Progenitor cell of endocrine pancreas (in vitro differentiated cells): ENCODE data around the gene ANKS1B. TPM values are rescaled to one million over a fixed set of nuclear protein-coding genes. Genes with fewer than 3 reads are reported as not detected.

Experiments
- DNase-seq: peaks from one replicate; pipeline ENCODE4 v3.0.0; 2021; ENCODE audit warnings: low spot score; ENCODE audit not compliant: unreplicated experiment
- H3K27ac Mint-ChIP-seq: 2 replicates; pipeline ENCODE4 v1.8.0; 2021; ENCODE audit warnings: mild to moderate bottlenecking, moderate library complexity, mixed read lengths
- H3K27me3 Mint-ChIP-seq: 2 replicates; pipeline ENCODE4 v1.8.0; 2021; ENCODE audit warnings: mixed read lengths
- H3K36me3 Mint-ChIP-seq: 2 replicates; pipeline ENCODE4 v1.8.0; 2022; ENCODE audit warnings: mixed read lengths; ENCODE audit not compliant: insufficient read depth
- H3K4me1 Mint-ChIP-seq: 2 replicates; pipeline ENCODE4 v1.8.0; 2021; ENCODE audit warnings: low read depth, mixed read lengths
- H3K4me3 Mint-ChIP-seq: 2 replicates; pipeline ENCODE4 v1.8.0; 2021; ENCODE audit warnings: low read depth, mild to moderate bottlenecking, moderate library complexity, mixed read lengths
- H3K9me3 Mint-ChIP-seq: 2 replicates; pipeline ENCODE4 v1.8.0; 2021; ENCODE audit warnings: low read depth, mixed read lengths
- total RNA-seq: library from RNA; stranded (reverse); gene quantifications from 2 replicates; pipeline ENCODE4 v1.2.1, GENCODE V29; 2021
- TF ChIP-seq, protein P1 (sequence below): fragments of 200-600 bp; sonication (generic); IDR thresholded peaks from one replicate; pipeline ENCODE4 v1.5.0; 2021; ENCODE audit warnings: antibody characterized with exemption, mild to moderate bottlenecking; ENCODE audit not compliant: unreplicated experiment

The ANKS1B gene
- total RNA-seq, 1 donor from 2014 or later: 10.1 TPM

DNA sequence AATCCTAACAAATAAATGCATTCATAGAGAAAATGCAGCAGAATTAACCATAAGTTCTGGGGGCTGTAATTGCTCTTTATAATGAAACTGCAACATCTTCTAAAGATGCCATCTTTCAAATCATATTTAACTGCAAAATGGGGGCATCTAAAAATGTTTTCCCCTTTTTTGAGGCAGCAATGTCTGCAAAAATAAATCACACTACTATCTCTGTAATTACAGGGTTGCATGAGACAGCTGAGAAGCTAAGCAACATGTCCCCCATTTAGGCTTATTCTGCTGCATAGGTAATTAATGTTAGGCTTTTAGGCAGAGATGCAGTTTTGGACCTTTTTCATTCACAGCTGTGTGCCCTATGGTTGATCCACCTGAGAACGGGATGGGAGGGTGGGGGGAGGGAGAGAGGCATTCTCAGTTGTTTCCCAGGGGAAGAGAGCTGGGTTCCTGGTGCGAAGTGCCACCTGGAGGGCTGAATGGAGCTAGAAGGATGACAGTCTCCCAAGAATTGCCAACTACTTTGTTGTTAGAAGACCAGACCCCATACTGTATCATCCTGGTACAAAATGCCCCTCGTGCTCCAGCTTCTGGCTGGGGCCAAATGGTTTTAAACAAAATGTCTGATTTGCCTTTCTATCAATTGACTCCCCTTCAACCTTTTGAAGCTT lies 1185.5 kb downstream of the ANKS1B start:
- DNase-seq: no peak
- Mint-ChIP-seq H3K4me3 (no peak overlapping the region), H3K27me3 (no peaks in the 10 kb centered on the region), H3K27ac (no peak overlapping the region), H3K9me3 (no peaks in the 10 kb centered on the region), H3K4me1 (no peaks in the 10 kb centered on the region), H3K36me3 (no peaks in the 10 kb centered on the region)
- TF ChIP-seq, protein P1, sequence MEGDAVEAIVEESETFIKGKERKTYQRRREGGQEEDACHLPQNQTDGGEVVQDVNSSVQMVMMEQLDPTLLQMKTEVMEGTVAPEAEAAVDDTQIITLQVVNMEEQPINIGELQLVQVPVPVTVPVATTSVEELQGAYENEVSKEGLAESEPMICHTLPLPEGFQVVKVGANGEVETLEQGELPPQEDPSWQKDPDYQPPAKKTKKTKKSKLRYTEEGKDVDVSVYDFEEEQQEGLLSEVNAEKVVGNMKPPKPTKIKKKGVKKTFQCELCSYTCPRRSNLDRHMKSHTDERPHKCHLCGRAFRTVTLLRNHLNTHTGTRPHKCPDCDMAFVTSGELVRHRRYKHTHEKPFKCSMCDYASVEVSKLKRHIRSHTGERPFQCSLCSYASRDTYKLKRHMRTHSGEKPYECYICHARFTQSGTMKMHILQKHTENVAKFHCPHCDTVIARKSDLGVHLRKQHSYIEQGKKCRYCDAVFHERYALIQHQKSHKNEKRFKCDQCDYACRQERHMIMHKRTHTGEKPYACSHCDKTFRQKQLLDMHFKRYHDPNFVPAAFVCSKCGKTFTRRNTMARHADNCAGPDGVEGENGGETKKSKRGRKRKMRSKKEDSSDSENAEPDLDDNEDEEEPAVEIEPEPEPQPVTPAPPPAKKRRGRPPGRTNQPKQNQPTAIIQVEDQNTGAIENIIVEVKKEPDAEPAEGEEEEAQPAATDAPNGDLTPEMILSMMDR: no peak

DNA sequence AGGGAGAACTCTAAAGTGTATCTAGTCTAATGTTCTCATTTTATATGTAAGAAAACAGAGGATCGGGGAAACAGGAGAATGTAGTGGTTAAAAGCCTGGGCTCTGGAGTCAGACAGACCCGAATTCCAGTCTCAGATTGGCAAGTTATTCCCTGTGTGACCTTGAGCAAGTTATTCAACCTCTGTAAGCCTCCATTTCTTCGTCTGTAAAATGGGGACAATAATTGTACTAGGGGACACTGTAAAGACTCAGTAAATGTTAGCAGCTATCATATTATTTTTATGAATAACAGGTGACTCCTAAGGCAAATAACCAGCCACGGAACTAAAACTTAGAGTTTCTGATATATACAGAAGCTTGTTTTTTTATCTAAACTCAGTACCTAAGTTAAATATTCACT lies 1187.5 kb downstream of the ANKS1B start:
- Mint-ChIP-seq H3K9me3 (no peaks in the 10 kb centered on the region), H3K27me3 (no peaks in the 10 kb centered on the region), H3K27ac (no peak overlapping the region), H3K4me3 (no peak overlapping the region), H3K36me3 (no peaks in the 10 kb centered on the region), H3K4me1 (no peaks in the 10 kb centered on the region)
- DNase-seq: no peak
- TF ChIP-seq, protein P1: no peak

DNA sequence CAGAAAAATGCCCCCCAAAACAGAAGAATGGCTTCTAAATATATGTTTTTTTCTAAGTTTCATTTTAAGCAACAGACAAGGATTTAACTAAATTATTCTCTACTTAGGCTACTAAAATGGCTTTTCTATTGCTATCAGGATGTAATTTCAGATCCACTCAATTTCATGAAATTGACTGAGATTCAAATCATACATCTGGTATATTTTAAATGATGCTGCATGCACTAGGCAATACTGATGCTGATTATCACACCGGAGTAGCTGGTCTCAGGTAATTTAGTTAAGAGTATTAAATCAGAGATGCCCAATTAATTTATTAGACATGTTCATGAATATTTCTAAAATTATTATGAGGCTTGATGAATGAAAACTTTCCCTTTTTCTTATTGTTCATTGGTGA lies 1188.0 kb downstream of the ANKS1B start:
- no peak overlapping the region for H3K4me3 Mint-ChIP-seq
- TF ChIP-seq, protein P1: no peak
- no peaks in the 10 kb centered on the region for H3K4me1 Mint-ChIP-seq
- no peak overlapping the region for H3K27ac Mint-ChIP-seq
- no peak for DNase-seq
- no peaks in the 10 kb centered on the region for H3K9me3 Mint-ChIP-seq
- no peaks in the 10 kb centered on the region for H3K27me3 Mint-ChIP-seq
- no peaks in the 10 kb centered on the region for H3K36me3 Mint-ChIP-seq

DNA sequence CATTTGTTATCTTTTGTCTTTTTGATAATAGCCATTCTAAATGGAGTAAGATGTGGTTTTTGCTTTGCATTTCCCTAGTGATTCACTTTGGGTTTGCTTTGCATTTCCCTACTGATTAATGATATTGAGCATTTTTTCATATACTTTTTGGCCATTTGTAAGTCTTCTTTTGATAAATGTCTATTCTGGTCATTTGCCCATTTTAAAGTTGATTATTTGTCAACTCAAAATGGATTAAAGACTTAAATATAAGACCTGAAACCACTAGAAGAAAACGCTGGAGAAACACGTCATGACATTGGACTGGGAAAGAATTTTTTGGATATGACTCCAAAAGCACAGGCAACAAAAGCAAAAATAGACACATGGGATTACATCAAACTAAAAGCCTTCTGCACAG lies 1191.6 kb downstream of the ANKS1B start:
- H3K36me3 Mint-ChIP-seq: no peaks in the 10 kb centered on the region
- H3K27me3 Mint-ChIP-seq: no peaks in the 10 kb centered on the region
- no peaks in the 10 kb centered on the region for H3K9me3 Mint-ChIP-seq
- H3K4me1 Mint-ChIP-seq: peaks cover 4% of the 10 kb centered on the region
- no peak overlapping the region for H3K27ac Mint-ChIP-seq
- no peak for DNase-seq
- TF ChIP-seq, protein P1: no peak
- H3K4me3 Mint-ChIP-seq: no peak overlapping the region

DNA sequence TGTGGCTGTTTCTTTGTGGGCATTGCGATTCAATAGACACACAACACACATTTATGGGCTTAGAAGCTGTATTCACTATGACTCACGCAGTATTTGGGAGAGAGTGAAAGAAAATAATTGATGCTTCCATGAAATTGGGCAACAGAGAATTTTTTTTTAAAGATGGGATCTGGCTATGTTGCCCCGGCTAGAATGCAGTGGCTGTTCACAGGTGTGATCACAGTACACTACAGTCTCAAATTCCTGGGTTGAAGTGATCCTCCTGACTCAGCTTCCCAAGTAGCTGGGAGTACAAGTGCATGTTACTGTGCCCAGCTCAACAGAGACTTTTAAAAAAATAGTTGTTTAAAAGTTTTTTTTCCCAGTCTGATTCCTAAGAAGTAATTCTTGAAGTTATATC lies 1193.3 kb downstream of the ANKS1B start:
- Mint-ChIP-seq H3K9me3 (no peaks in the 10 kb centered on the region), H3K27ac (no peak overlapping the region), H3K4me3 (no peak overlapping the region), H3K4me1 (peaks cover 4% of the 10 kb centered on the region), H3K27me3 (peaks cover 2% of the 10 kb centered on the region), H3K36me3 (no peaks in the 10 kb centered on the region)
- no peak for DNase-seq
- TF ChIP-seq, protein P1: no peak
